DND-41 (cell line): ENCODE data around the gene PFDN2.

ENCODE experiments used
- ATAC-seq: fragments of 200-7000 bp; cut with Tn5 transposase; 3 replicates; pipeline ENCODE4 v1.9.1; 2021; ENCODE audit warnings: low read depth; ENCODE audit not compliant: insufficient read depth
- DNase-seq: peaks from one replicate; pipeline ENCODE4 v3.0.0-alpha.2; 2020
- H2AFZ ChIP-seq: 2 replicates; pipeline ENCODE4 v1.6.0; 2012; ENCODE audit warnings: low read depth, low read length
- H3K27ac ChIP-seq: 2 replicates; pipeline ENCODE4 v1.5.1; 2012; ENCODE audit warnings: low read length, inconsistent platforms
- H3K27me3 ChIP-seq: fragments of 200-600 bp; sonication (generic); 2 replicates; pipeline ENCODE4 v1.6.0; 2012; ENCODE audit warnings: low read length, mild to moderate bottlenecking, inconsistent platforms; ENCODE audit not compliant: insufficient read depth, poor library complexity
- H3K36me3 ChIP-seq: 2 replicates; pipeline ENCODE4 v1.5.1; 2012; ENCODE audit warnings: low read length, inconsistent platforms; ENCODE audit not compliant: insufficient read depth
- H3K4me1 ChIP-seq: 2 replicates; pipeline ENCODE4 v1.5.1; 2012; ENCODE audit warnings: mild to moderate bottlenecking, low read length; ENCODE audit not compliant: insufficient read depth
- H3K4me2 ChIP-seq: 2 replicates; pipeline ENCODE4 v1.6.0; 2012; ENCODE audit warnings: mild to moderate bottlenecking, moderate library complexity, low read length, inconsistent platforms; ENCODE audit not compliant: insufficient read depth
- H3K4me3 ChIP-seq, 2 experiments: fragments of 200-600 bp in 1 of 2; shearing (Covaris generic) in 1 of 2; 2 replicates each; pipeline ENCODE4 v1.5.1; 2012 to 2016; ENCODE audit warnings: inconsistent platforms in 2 of 2, low read length in 2 of 2, mild to moderate bottlenecking in 2 of 2, low read depth in 1 of 2, moderate library complexity in 1 of 2
- H3K79me2 ChIP-seq: 2 replicates; pipeline ENCODE4 v1.6.0; 2012; ENCODE audit warnings: low read length, inconsistent platforms; ENCODE audit not compliant: insufficient read depth
- H3K9ac ChIP-seq: 2 replicates; pipeline ENCODE4 v1.6.0; 2012; ENCODE audit warnings: low read depth, mild to moderate bottlenecking, inconsistent platforms, low read length, moderate library complexity
- H3K9me3 ChIP-seq: 2 replicates; pipeline ENCODE4 v1.5.1; 2012; ENCODE audit warnings: low read length, moderate library complexity, mild to moderate bottlenecking, inconsistent platforms; ENCODE audit not compliant: insufficient read depth, severe bottlenecking
- H4K20me1 ChIP-seq: 2 replicates; pipeline ENCODE4 v1.6.0; 2012; ENCODE audit warnings: low read length; ENCODE audit not compliant: insufficient read depth
- CTCF ChIP-seq: IDR thresholded peaks from 2 replicates; pipeline ENCODE4 v1.5.1; 2012; ENCODE audit warnings: borderline replicate concordance, low read length, moderate library complexity, mild to moderate bottlenecking; ENCODE audit not compliant: poor library complexity, severe bottlenecking; ENCODE audit errors: extremely low read depth
- EZH2 ChIP-seq: IDR thresholded peaks from 3 replicates; pipeline ENCODE4 v1.6.1; 2012; ENCODE audit warnings: borderline replicate concordance, low read depth, mild to moderate bottlenecking, moderate library complexity, low read length, inconsistent platforms; ENCODE audit not compliant: severe bottlenecking

PFDN2 gene

DNA sequence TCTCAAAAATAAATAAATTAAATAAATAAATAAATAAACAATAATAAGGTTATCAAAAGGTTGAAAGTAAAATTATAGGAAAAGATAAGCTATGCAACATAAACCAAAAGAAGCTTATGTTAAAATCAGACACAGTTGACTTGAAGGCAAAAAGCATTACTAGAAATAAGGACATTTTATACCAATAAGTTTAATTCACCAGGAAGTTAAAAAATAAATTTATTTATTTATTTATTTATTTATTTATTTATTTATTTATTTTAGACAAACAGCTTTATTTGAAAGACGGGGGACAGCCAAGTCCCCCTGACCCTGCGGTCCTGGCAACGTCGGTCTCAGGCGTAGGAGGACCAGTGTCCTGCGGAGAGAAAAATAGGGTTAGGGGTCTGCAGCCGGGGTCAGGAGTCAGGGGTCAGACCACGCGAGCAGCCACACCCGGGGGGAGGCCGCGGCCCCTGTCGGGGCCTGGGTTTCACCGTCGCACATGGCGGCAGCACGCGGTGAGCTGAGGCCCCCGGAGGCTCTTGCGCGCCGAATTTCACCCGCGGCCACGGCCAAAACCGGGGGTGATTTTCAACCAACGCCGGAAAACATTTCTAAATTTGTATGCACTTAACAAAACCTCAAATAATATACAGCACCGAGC is 23.0 kb upstream of the PFDN2 start:
- no peak overlapping the region for H3K9ac ChIP-seq
- H3K79me2 ChIP-seq = 0 out of 2 replicates have a peak, but pooled peaks cover under 1% of the 10 kb centered on the region
- no peaks in the 10 kb centered on the region for H3K27me3 ChIP-seq
- no peak overlapping the region for H2AFZ ChIP-seq
- ATAC-seq (no peak), DNase-seq (no peak)
- H3K36me3 ChIP-seq = peaks cover 5% of the 10 kb centered on the region
- H3K4me3 ChIP-seq = no peak overlapping the region
- no peaks in the 10 kb centered on the region for H4K20me1 ChIP-seq
- no peaks in the 10 kb centered on the region for H3K4me1 ChIP-seq
- TF ChIP-seq CTCF (no peak), EZH2 (no peak)
- no peak overlapping the region for H3K4me2 ChIP-seq
- no peak overlapping the region for H3K27ac ChIP-seq
- no peaks in the 10 kb centered on the region for H3K9me3 ChIP-seq

GRCh38 chr1:161139766-161140165 is 21.9 kb upstream of the PFDN2 start:
- Histone ChIP-seq H3K9ac (no peak overlapping the region), H3K27me3 (no peaks in the 10 kb centered on the region), H3K9me3 (no peaks in the 10 kb centered on the region), H2AFZ (no peak overlapping the region), H3K79me2 (0 out of 2 replicates have a peak, but pooled peaks cover 6% of the 10 kb centered on the region), H4K20me1 (no peaks in the 10 kb centered on the region), H3K4me1 (no peaks in the 10 kb centered on the region; the same call in 1 of the 2 replicates), H3K4me3 (no peak overlapping the region), H3K36me3 (peaks cover 5% of the 10 kb centered on the region), H3K27ac (no peak overlapping the region), H3K4me2 (no peak overlapping the region)
- ATAC-seq = peak; percentile 61; the same call in 2 of the 3 replicates
- peak; percentile 49 for DNase-seq
- TF ChIP-seq CTCF = peak; percentile 58
- no peak for TF ChIP-seq EZH2

- TF ChIP-seq EZH2 (no peak), CTCF (no peak)
- no peak overlapping the region for H2AFZ ChIP-seq
- H3K4me2 ChIP-seq = no peak overlapping the region
- H3K36me3 ChIP-seq = peaks cover 5% of the 10 kb centered on the region
- DNase-seq = no peak
- H3K4me1 ChIP-seq = peaks cover 8% of the 10 kb centered on the region
- H4K20me1 ChIP-seq = no peaks in the 10 kb centered on the region
- no peaks in the 10 kb centered on the region for H3K27me3 ChIP-seq
- H3K4me3 ChIP-seq = no peak overlapping the region
- H3K9me3 ChIP-seq = no peaks in the 10 kb centered on the region
- no peak overlapping the region for H3K9ac ChIP-seq
- ATAC-seq = no peak
- peaks cover 18% of the 10 kb centered on the region for H3K79me2 ChIP-seq
- no peak overlapping the region for H3K27ac ChIP-seq
These were observed 20.6 kb upstream of the PFDN2 start for GRCh38 chr1:161138431-161138830.
